BLaER1 treated with 17β-estradiol and CSF1 and Interleukin-3, amounts not matched to agents 10 nM and 100 nM (cell line): ENCODE measurements around the gene NHS.

Experiments used
- H3K27ac ChIP-seq, 11 experiments: shearing (Covaris generic); formaldehyde crosslinking; 2 replicates each; pipeline ENCODE4 v1.8.1; 2022
- H3K27me3 ChIP-seq, 11 experiments: shearing (Covaris generic); formaldehyde crosslinking; 2 replicates each; pipeline ENCODE4 v1.8.1; 2022
- H3K36me3 ChIP-seq, 11 experiments: shearing (Covaris generic); formaldehyde crosslinking; 2 replicates each; pipeline ENCODE4 v1.8.1; 2022
- H3K4me1 ChIP-seq, 10 experiments: shearing (Covaris generic); formaldehyde crosslinking; 2 replicates each; pipeline ENCODE4 v1.8.1; 2022
- H3K4me2 ChIP-seq, 11 experiments: shearing (Covaris generic); formaldehyde crosslinking; 2 replicates each; pipeline ENCODE4 v1.8.1; 2022
- H3K4me3 ChIP-seq, 10 experiments: shearing (Covaris generic); formaldehyde crosslinking; 2 replicates each; pipeline ENCODE4 v1.8.1; 2022
- H3K9ac ChIP-seq, 11 experiments: shearing (Covaris generic); formaldehyde crosslinking; 2 replicates each; pipeline ENCODE4 v1.8.1; 2022
- H3K9me3 ChIP-seq, 11 experiments: shearing (Covaris generic); formaldehyde crosslinking; replicated peaks in 1 of 11; 2 replicates each; pipeline ENCODE4 v1.8.1; 2022
- H4K20me1 ChIP-seq, 11 experiments: shearing (Covaris generic); formaldehyde crosslinking; 2 replicates each; pipeline ENCODE4 v1.8.1; 2022
- Cebpa-rat ChIP-seq, 11 experiments: shearing (Covaris generic); IDR thresholded peaks; 2 replicates each; pipeline ENCODE4 v1.8.1; 2022

NHS gene

GRCh38 chrX:17465802-17466201, 90.8 kb downstream of the NHS start:
- Histone ChIP-seq H4K20me1 (no peaks in the 10 kb centered on the region; a peak in 2 of 22 replicates), H3K4me3 (no peak overlapping the region), H3K27me3 (peaks cover 92 to 100% (median 99%) of the 10 kb centered on the region in 11 experiments), H3K4me1 (no peaks in the 10 kb centered on the region), H3K9me3 (peaks cover 0 to 4% (median 0%) of the 10 kb centered on the region in 11 experiments; a peak in 2 of 22 replicates), H3K27ac (no peak overlapping the region), H3K36me3 (no peaks in the 10 kb centered on the region), H3K9ac (no peak overlapping the region), H3K4me2 (no peak overlapping the region)
- no peak for TF ChIP-seq Cebpa-rat (IDR thresholded peaks at IDR 0.05)

- Histone ChIP-seq H3K4me3 (no peak overlapping the region), H4K20me1 (no peaks in the 10 kb centered on the region; a peak in 1 of 22 replicates), H3K4me1 (no peaks in the 10 kb centered on the region), H3K27ac (no peak overlapping the region), H3K9ac (no peak overlapping the region), H3K4me2 (no peak overlapping the region), H3K36me3 (no peaks in the 10 kb centered on the region), H3K27me3 (peaks cover 95 to 98% (median 97%) of the 10 kb centered on the region in 11 experiments), H3K9me3 (peaks cover 0 to 5% (median 0%) of the 10 kb centered on the region in 11 experiments; a peak in 2 of 22 replicates)
- no peak for TF ChIP-seq Cebpa-rat (IDR thresholded peaks at IDR 0.05)
These were observed 95.1 kb downstream of the NHS start for GRCh38 chrX:17470136-17470535.

GRCh38 chrX:17471121-17471520, 96.1 kb downstream of the NHS start:
- H3K9me3 ChIP-seq, result peaks cover 0 to 5% (median 0%) of the 10 kb centered on the region in 11 experiments; a peak in 2 of 22 replicates
- no peaks in the 10 kb centered on the region; a peak in 1 of 22 replicates for H4K20me1 ChIP-seq
- no peak overlapping the region for H3K4me3 ChIP-seq
- TF ChIP-seq Cebpa-rat (IDR thresholded peaks at IDR 0.05), result no peak
- H3K27me3 ChIP-seq, result peaks cover 95 to 98% (median 97%) of the 10 kb centered on the region in 11 experiments
- H3K4me1 ChIP-seq, result no peaks in the 10 kb centered on the region
- no peak overlapping the region for H3K27ac ChIP-seq
- H3K36me3 ChIP-seq, result no peaks in the 10 kb centered on the region
- no peak overlapping the region for H3K9ac ChIP-seq
- H3K4me2 ChIP-seq, result no peak overlapping the region

- H3K4me2 ChIP-seq, result no peak overlapping the region
- H3K36me3 ChIP-seq, result no peaks in the 10 kb centered on the region
- TF ChIP-seq Cebpa-rat (IDR thresholded peaks at IDR 0.05), result no peak
- no peak overlapping the region for H3K9ac ChIP-seq
- H3K9me3 ChIP-seq, result peaks cover 0 to 5% (median 0%) of the 10 kb centered on the region in 11 experiments; a peak in 2 of 22 replicates
- H4K20me1 ChIP-seq, result no peaks in the 10 kb centered on the region; a peak in 1 of 22 replicates
- peaks cover 95 to 98% (median 97%) of the 10 kb centered on the region in 11 experiments for H3K27me3 ChIP-seq
- no peak overlapping the region for H3K4me3 ChIP-seq
- no peaks in the 10 kb centered on the region for H3K4me1 ChIP-seq
- H3K27ac ChIP-seq, result no peak overlapping the region
These were observed 96.9 kb downstream of the NHS start for GRCh38 chrX:17471861-17472260.

GRCh38 chrX:17472424-17472823, 97.4 kb downstream of the NHS start:
- H3K36me3 ChIP-seq, result no peaks in the 10 kb centered on the region
- H3K4me1 ChIP-seq, result no peaks in the 10 kb centered on the region
- no peak overlapping the region for H3K9ac ChIP-seq
- TF ChIP-seq Cebpa-rat (IDR thresholded peaks at IDR 0.05), result no peak
- no peak overlapping the region for H3K4me2 ChIP-seq
- H3K27me3 ChIP-seq, result peaks cover 96 to 98% (median 97%) of the 10 kb centered on the region in 11 experiments
- peaks cover 0 to 5% (median 0%) of the 10 kb centered on the region in 11 experiments; a peak in 3 of 22 replicates for H3K9me3 ChIP-seq
- no peak overlapping the region for H3K27ac ChIP-seq
- no peak overlapping the region for H3K4me3 ChIP-seq
- no peaks in the 10 kb centered on the region; a peak in 1 of 22 replicates for H4K20me1 ChIP-seq

GRCh38 chrX:17473021-17473420, 98.0 kb downstream of the NHS start:
- Histone ChIP-seq H3K27ac (no peak overlapping the region), H3K4me2 (no peak overlapping the region), H3K9ac (no peak overlapping the region), H3K4me1 (no peaks in the 10 kb centered on the region), H3K4me3 (no peak overlapping the region), H4K20me1 (no peaks in the 10 kb centered on the region; a peak in 1 of 22 replicates), H3K27me3 (peaks cover 95 to 98% (median 97%) of the 10 kb centered on the region in 11 experiments), H3K9me3 (peaks cover 0 to 5% (median 0%) of the 10 kb centered on the region in 11 experiments; a peak in 3 of 22 replicates), H3K36me3 (no peaks in the 10 kb centered on the region)
- TF ChIP-seq Cebpa-rat (IDR thresholded peaks at IDR 0.05), result no peak

GRCh38 chrX:17474892-17475291, 99.9 kb downstream of the NHS start:
- H3K27me3 ChIP-seq, result peaks cover 82 to 98% (median 85%) of the 10 kb centered on the region in 11 experiments
- TF ChIP-seq Cebpa-rat (IDR thresholded peaks at IDR 0.05), result no peak
- no peak overlapping the region for H3K4me2 ChIP-seq
- no peaks in the 10 kb centered on the region for H3K36me3 ChIP-seq
- no peaks in the 10 kb centered on the region for H3K4me1 ChIP-seq
- H3K9ac ChIP-seq, result no peak overlapping the region
- H3K9me3 ChIP-seq, result peaks cover 0 to 5% (median 0%) of the 10 kb centered on the region in 11 experiments; a peak in 3 of 22 replicates
- H4K20me1 ChIP-seq, result no peaks in the 10 kb centered on the region
- no peak overlapping the region for H3K27ac ChIP-seq
- H3K4me3 ChIP-seq, result no peak overlapping the region

GRCh38 chrX:17475449-17476217, 100.6 kb downstream of the NHS start:
- Histone ChIP-seq H3K4me2 (no peak overlapping the region), H3K4me1 (no peaks in the 10 kb centered on the region), H3K9ac (no peak overlapping the region), H3K27ac (no peak overlapping the region), H3K4me3 (no peak overlapping the region), H4K20me1 (no peaks in the 10 kb centered on the region), H3K9me3 (peaks cover 0 to 5% (median 0%) of the 10 kb centered on the region in 11 experiments; a peak in 2 of 22 replicates), H3K36me3 (no peaks in the 10 kb centered on the region), H3K27me3 (peaks cover 76 to 97% (median 84%) of the 10 kb centered on the region in 11 experiments)
- TF ChIP-seq Cebpa-rat (IDR thresholded peaks at IDR 0.05), result no peak

- no peak for TF ChIP-seq Cebpa-rat (IDR thresholded peaks at IDR 0.05)
- Histone ChIP-seq H3K4me3 (no peak overlapping the region), H3K9ac (no peak overlapping the region), H3K9me3 (peaks cover 0 to 5% (median 0%) of the 10 kb centered on the region in 11 experiments; a peak in 2 of 22 replicates), H3K4me1 (no peaks in the 10 kb centered on the region), H3K4me2 (no peak overlapping the region), H3K36me3 (no peaks in the 10 kb centered on the region), H3K27ac (no peak overlapping the region), H4K20me1 (no peaks in the 10 kb centered on the region), H3K27me3 (peaks cover 76 to 97% (median 84%) of the 10 kb centered on the region in 11 experiments)
These were observed 101.4 kb downstream of the NHS start for GRCh38 chrX:17476411-17476810.
